ENCODE data around the gene PTPRE.

The PTPRE gene

DNA sequence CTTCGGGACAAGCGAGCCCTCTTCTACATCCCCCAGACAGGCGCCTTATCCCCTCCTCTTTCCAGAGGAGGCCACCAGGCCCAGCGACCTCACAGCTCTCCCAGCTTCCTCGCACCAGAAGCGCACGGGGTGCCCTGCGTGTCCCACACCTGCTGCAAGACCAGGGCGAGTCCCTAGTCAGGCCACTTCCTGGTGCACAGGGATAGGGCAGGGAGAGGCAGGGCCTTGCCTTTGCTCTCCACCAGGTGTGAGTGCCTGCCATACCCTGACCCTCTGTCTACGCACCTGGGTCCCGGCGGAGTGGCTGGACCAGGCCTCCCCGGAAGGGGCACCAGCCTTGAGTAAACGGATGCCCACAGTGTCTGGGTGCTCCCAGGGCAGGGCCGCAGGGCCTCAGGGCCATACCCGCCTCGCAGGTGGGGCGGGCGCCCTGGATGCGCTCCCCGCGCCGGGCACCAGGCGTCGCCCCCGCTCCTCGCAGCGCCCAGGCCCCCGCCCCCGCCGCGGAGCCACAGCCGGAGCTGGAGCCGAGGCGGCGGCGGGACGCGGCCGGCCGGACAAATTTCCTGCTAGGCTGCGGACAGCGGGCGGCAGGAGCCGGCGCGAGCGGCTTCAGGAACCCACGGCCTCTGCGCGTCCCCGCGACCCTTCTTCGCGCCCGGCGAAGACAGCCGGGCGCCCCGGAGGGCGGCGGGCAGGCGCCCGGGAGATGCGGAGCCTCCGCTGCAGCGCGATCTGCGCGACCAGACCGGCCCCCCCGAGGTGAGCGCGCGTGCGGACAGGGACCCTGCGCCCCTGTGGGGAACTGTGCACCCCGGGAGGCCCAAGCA is at the start of gene PTPRE:
Gene PTPRE, plus strand, starts transcription at position 556 of the 830 bp plus-strand sequence. CDS start 133,779 bp downstream, outside the sequence.
- DNase-seq, result peak; percentile 25

GRCh38 chr10:127860592-127860991 is 46.3 kb upstream of the PTPRE start:
- no peak for DNase-seq

- DNase-seq, result no peak
Measured at GRCh38 chr10:127863231-127863825, 43.6 kb upstream of the PTPRE start.

DNA sequence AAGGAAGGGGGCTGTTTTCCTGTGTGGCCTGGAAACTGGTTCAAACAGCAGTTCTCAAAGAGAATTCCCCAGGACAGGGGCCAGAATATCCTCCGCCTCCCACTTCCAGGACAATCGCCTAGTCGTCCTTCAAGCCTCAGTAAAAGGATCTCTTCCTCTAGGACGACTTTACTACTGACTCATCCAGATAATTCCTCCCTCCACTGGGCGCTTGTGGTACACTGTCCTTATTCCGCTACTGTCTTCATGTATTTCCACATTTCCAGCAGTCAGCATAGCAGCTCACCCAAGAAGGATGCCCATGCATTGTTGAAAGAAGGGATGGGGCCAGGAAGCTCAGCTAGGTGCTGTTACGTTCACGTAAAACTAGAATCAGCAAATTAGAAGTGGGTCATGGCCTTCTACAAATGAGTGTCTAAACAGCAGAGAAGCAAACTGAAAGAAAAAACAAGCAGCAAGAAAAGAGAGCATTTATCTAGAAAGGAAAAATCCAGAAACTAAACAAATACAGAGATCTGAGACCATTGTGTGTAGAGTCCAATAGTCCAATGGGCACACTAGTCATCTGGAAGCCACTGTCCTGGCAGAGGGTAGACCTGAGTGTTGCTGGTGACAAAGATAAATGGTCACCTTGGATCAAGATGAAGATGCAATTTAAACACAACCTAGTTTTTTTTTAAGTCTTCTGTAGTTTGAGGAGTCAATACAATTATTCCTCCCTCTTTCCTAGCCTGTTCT is 40.5 kb upstream of the PTPRE start:
- DNase-seq, result no peak

DNA sequence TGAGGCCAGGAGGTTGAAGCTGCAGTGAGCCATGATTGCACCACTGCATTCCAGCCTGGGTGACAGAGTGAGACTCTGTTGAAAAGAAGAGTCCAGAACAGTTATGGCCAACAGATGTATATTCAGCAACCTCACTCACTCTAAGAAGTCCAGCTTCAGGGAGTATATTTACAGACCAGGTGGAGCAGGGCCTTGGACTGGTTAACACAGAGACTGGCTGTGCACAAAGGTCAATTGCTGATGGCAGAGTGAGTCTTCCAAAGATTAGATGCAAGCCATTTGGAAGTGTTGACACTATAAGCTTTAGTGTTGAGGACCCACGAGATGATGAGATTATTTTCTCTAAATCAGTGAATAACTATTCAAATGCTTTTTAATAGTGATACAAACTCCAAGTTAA is 39.1 kb upstream of the PTPRE start:
- DNase-seq, result no peak

DNA sequence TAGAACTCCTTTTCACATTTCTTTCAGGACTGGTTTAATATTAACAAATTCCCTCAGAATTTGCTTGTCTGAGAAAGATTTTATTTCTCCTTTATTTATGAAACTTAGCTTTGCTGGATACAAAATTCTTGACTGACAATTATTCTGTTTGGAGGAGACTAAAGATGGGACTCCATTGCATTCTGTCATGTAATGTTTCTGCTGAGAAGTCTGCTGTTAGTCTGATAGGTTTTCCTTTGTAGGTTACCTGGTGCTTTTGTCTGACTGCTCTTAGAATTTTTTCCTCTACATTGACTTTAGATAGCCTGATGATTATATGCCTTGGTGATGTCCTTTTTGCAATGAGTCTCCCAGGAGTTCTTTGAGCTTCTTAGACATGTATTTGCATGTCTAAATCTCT is 37.6 kb upstream of the PTPRE start:
- no peak for DNase-seq

- DNase-seq, result no peak
Measured at GRCh38 chr10:127871631-127872010, 35.3 kb upstream of the PTPRE start.

GRCh38 chr10:127872011-127872761 is 34.7 kb upstream of the PTPRE start:
- no peak for DNase-seq

- no peak for DNase-seq
Measured at GRCh38 chr10:127872871-127873600, 33.9 kb upstream of the PTPRE start.

DNA sequence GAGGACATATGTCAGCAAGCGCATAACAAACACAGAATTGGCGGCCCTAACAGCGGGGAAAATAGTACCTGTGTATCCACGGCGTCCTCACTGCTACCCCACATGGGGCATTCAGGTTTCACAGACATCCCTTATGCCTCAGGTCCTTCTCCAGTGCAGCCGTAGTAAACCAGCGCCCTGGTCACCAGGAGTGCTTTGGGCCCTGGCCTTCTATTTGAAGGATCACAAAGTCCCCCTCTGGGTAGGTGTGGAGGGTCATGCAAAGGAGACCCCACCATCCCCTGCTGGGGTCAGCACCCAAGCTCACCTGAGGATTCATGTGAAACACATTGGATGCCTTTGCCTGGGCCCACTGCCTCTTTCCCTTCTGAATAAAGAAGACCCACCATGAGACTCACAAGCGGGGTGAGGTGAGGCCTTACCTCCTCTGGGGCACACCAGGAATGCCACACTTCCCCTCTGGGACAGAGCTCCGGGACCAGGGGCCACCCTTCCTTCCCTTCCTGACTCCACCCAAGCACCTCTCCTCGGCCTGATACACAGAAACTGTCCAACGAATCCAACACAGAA is 32.9 kb upstream of the PTPRE start:
- no peak for DNase-seq

GRCh38 chr10:127874671-127875448 is 32.0 kb upstream of the PTPRE start:
- DNase-seq, result no peak

DNA sequence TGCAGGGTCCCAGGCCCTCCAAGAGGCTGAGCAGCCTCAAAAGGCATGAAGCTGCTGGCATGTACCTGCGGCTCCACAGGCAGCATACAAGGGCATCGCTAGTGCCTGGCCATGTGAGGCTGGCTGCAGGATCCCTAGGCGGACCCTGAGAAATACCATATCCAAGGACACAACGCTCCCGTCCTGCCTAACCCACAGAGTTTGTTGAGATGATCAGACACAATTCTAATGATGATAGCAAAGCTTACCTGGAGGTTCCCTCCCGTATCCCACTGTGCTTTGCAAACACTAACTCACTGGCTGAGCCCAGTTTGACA is 31.5 kb upstream of the PTPRE start:
- DNase-seq, result no peak

GRCh38 chr10:127875916-127876315 is 31.0 kb upstream of the PTPRE start:
- no peak for DNase-seq

DNA sequence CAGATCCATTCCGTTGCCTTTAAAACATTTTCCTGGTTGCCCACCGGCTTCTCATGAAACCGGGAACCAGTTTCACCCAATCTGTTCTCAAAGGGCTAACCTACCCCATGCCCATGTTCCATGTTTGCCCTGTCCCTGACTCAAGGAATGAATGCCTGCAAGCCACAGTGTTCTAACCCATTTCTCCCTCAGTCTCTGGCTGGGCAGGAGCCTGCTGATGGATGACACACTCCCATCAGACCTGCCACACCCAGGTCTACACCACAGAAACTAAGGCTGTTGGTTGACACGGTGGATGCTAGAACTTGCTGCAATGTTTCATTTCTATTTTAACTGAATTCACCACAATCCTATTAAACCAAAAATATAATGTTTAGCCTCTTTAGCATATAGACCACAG is 29.8 kb upstream of the PTPRE start:
- DNase-seq, result no peak

GRCh38 chr10:127877699-127878098 is 29.2 kb upstream of the PTPRE start:
- DNase-seq, result no peak

DNA sequence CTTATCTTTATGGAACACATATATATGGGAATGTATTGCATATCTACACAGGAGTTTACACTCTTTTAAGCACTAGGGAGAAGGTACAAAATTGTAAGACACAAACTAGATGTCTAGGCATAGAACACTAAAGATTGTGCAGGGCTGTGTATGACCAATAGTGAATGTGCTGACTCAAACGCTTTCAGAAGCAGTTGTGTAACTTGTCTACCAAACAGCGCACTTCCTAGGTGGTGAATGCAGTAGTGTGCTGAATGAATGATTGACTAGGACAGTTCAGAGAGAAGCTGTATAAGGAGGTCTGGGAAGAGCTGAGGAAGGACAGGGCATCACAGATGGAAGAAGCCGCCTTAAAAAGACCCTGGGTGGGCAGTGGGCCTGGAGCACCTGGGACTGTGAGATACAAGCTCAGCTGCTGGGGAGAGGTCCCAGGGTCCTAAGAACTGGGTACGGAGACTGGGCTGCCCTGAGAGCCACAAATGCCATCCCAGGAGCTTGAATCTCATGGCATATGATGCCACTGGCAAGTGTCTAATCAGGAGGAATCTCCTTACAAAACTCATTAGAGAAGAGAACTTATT is 28.3 kb upstream of the PTPRE start:
- DNase-seq, result no peak

- DNase-seq, result peak; percentile 17
Measured at GRCh38 chr10:127880557-127880956, 26.3 kb upstream of the PTPRE start.

GRCh38 chr10:127881262-127881661 is 25.6 kb upstream of the PTPRE start:
- DNase-seq, result no peak

GRCh38 chr10:127882391-127882790 is 24.5 kb upstream of the PTPRE start:
- no peak for DNase-seq

DNA sequence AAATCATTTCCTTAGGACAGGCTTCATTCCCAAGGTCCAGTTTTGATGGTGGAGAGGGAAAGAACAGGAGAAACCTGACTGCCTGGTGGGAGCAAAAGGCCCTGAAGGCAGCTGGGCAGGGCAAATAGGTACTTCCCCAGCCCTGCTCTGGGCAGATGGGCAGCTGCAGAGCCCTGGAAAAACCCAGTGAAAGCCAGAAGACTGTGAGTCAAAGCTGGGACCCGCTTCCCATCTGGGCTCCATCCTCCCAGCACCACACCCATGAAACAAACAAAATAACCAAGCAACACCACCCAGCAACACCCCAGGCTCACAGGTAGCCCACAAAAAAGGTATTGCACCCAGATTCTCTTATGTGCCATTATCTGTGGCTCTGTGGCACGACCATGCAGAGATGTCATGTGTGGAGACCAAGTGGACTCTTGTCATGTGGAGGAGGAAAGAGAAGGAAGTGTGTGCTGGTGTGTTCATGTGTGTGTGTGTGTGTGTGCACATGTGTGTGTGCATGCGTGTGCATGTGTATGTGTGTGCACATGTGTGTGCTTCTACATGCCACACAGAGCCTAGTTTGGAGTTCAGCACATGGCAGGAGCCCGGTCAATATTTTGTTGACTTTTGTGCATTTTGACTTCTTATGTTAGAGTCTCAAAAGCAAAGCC is 24.0 kb upstream of the PTPRE start:
- no peak for DNase-seq

All from CD4-positive, alpha-beta T cell treated with Interleukin-4 for 4 hours (primary cell).